Measurements from ENCODE around the gene NCOA4. TPM values are rescaled to one million over a fixed set of nuclear protein-coding genes. Genes with fewer than 3 reads are reported as not detected.
"Not testable (repeated sequence)": the region's sequence is repeated elsewhere in the genome, so short reads cannot be mapped to it uniquely, and the experiment has no call there.

Gene NCOA4
- total RNA-seq, 2 donors from 2014 or later = 157 to 200 TPM

GRCh38 chr10:46064269-46064817, 33.9 kb upstream of the NCOA4 start:
- Mint-ChIP-seq H3K4me1 (peaks cover 15% of the 10 kb centered on the region), H3K27ac (no peak overlapping the region), H3K36me3 (ENCODE audit: low read depth) (peaks cover 2% of the 10 kb centered on the region), H3K27me3 (ENCODE audit: insufficient read depth) (peaks cover 10% of the 10 kb centered on the region), H3K9me3 (peaks cover 11% of the 10 kb centered on the region), H3K4me3 (no peak overlapping the region)
- H3K27me3 ChIP-seq (ENCODE audit: control insufficient read depth, insufficient read depth, low read length, poor library complexity, severe bottlenecking) = no peaks in the 10 kb centered on the region
- no peaks in the 10 kb centered on the region for H3K4me1 ChIP-seq (ENCODE audit: control insufficient read depth, insufficient read depth, low read length)
- no peak overlapping the region for H3K27ac ChIP-seq (ENCODE audit: low read depth, low read length)
- H3K9me3 ChIP-seq (ENCODE audit: control insufficient read depth, low read length) = peaks cover 12% of the 10 kb centered on the region
- DNase-seq = peak; percentile 26
- no peak overlapping the region for H3K4me3 ChIP-seq (ENCODE audit: low read length)
- TF ChIP-seq, protein P1, sequence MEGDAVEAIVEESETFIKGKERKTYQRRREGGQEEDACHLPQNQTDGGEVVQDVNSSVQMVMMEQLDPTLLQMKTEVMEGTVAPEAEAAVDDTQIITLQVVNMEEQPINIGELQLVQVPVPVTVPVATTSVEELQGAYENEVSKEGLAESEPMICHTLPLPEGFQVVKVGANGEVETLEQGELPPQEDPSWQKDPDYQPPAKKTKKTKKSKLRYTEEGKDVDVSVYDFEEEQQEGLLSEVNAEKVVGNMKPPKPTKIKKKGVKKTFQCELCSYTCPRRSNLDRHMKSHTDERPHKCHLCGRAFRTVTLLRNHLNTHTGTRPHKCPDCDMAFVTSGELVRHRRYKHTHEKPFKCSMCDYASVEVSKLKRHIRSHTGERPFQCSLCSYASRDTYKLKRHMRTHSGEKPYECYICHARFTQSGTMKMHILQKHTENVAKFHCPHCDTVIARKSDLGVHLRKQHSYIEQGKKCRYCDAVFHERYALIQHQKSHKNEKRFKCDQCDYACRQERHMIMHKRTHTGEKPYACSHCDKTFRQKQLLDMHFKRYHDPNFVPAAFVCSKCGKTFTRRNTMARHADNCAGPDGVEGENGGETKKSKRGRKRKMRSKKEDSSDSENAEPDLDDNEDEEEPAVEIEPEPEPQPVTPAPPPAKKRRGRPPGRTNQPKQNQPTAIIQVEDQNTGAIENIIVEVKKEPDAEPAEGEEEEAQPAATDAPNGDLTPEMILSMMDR (conservative IDR thresholded peaks at IDR 0.05) = no peak
- no peaks in the 10 kb centered on the region for H3K36me3 ChIP-seq (ENCODE audit: control insufficient read depth, insufficient read depth, low read length)
- 92 to 100% methylated on average over 1 of the region's 1 CpG for WGBS, 2 experiments (ENCODE audit: insufficient coverage in 1 of 2, insufficient read length in 1 of 2)
- H3K9ac ChIP-seq (ENCODE audit: extremely low read depth, low read length, poor library complexity, severe bottlenecking) = no peak overlapping the region

- H3K27me3 ChIP-seq (ENCODE audit: control insufficient read depth, insufficient read depth, low read length, poor library complexity, severe bottlenecking) = no peaks in the 10 kb centered on the region
- peaks cover 13% of the 10 kb centered on the region for H3K4me1 Mint-ChIP-seq
- DNase-seq = peak; percentile 17
- no peak overlapping the region for H3K4me3 ChIP-seq (ENCODE audit: low read length)
- H3K4me3 Mint-ChIP-seq = no peak overlapping the region
- H3K4me1 ChIP-seq (ENCODE audit: control insufficient read depth, insufficient read depth, low read length) = no peaks in the 10 kb centered on the region
- WGBS, 2 experiments (ENCODE audit: insufficient coverage in 1 of 2, insufficient read length in 1 of 2) = 84 to 88% methylated on average over 14 of the region's 14 CpGs
- no peak overlapping the region for H3K9ac ChIP-seq (ENCODE audit: extremely low read depth, low read length, poor library complexity, severe bottlenecking)
- peaks cover 2% of the 10 kb centered on the region for H3K9me3 Mint-ChIP-seq
- no peak overlapping the region for H3K27ac Mint-ChIP-seq
- no peaks in the 10 kb centered on the region for H3K36me3 Mint-ChIP-seq (ENCODE audit: low read depth)
- H3K36me3 ChIP-seq (ENCODE audit: control insufficient read depth, insufficient read depth, low read length) = no peaks in the 10 kb centered on the region
- TF ChIP-seq, protein P1 (conservative IDR thresholded peaks at IDR 0.05) = no peak
- no peak overlapping the region for H3K27ac ChIP-seq (ENCODE audit: low read depth, low read length)
- no peaks in the 10 kb centered on the region for H3K27me3 Mint-ChIP-seq (ENCODE audit: insufficient read depth)
- peaks cover 4% of the 10 kb centered on the region for H3K9me3 ChIP-seq (ENCODE audit: control insufficient read depth, low read length)
These were observed 32.5 kb upstream of the NCOA4 start for GRCh38 chr10:46062723-46063428.

DNA sequence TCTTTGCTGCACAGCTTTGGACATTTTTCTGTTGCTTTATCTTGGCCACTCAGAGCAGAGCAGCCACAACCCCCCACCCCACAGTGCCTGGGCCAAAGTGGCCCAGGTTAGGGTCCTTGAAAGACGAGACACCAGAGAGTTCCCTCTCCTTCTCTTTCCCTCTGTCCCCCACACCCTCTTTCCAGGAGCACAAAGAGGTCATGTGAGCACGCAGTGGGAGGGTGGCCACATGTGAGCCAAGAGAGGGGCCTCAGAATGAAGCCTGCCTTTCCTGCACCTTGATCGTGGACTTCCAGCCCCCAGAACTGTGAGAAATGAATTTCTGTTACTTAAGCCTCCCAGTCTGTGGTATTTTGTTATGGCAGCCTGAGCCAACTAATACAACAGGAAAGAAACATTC, 30.3 kb upstream of the NCOA4 start:
- no peak overlapping the region for H3K9ac ChIP-seq (ENCODE audit: extremely low read depth, low read length, poor library complexity, severe bottlenecking)
- Mint-ChIP-seq H3K4me3 (no peak overlapping the region), H3K9me3 (peaks cover 22% of the 10 kb centered on the region), H3K27ac (no peak overlapping the region), H3K36me3 (ENCODE audit: low read depth) (peaks cover 6% of the 10 kb centered on the region), H3K27me3 (ENCODE audit: insufficient read depth) (no peaks in the 10 kb centered on the region), H3K4me1 (peaks cover 10% of the 10 kb centered on the region)
- 93 to 100% methylated on average over 1 to 3 of the region's 3 CpGs for WGBS, 2 experiments (ENCODE audit: insufficient coverage in 1 of 2, insufficient read length in 1 of 2)
- H3K27ac ChIP-seq (ENCODE audit: low read depth, low read length) = no peak overlapping the region
- H3K4me3 ChIP-seq (ENCODE audit: low read length) = no peak overlapping the region
- peaks cover 22% of the 10 kb centered on the region for H3K9me3 ChIP-seq (ENCODE audit: control insufficient read depth, low read length)
- DNase-seq = peak; percentile 20
- H3K36me3 ChIP-seq (ENCODE audit: control insufficient read depth, insufficient read depth, low read length) = no peaks in the 10 kb centered on the region
- no peaks in the 10 kb centered on the region for H3K4me1 ChIP-seq (ENCODE audit: control insufficient read depth, insufficient read depth, low read length)
- H3K27me3 ChIP-seq (ENCODE audit: control insufficient read depth, insufficient read depth, low read length, poor library complexity, severe bottlenecking) = no peaks in the 10 kb centered on the region
- TF ChIP-seq, protein P1 (conservative IDR thresholded peaks at IDR 0.05) = no peak

DNA sequence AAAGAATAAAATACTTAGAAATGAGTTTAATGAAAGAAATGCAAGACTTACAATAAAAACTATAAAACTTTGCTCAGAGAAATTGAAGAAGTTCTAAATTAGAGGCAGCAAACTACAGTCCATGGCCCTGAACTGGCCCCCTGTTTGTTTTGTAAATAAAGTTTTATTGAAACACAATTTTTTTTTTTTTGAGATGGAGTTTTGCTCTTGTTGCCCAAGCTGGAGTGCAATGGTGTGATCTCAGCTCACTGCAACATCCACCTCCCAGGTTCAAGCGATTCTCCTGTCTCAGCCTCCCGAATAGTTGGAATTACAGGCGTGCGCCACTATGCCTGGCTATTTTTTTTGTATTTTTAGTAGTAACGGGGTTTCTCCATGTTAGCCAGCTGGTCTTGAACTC, 27.5 kb upstream of the NCOA4 start:
- not testable (repeated sequence) for H3K27me3 Mint-ChIP-seq (ENCODE audit: insufficient read depth); H3K27ac Mint-ChIP-seq; DNase-seq; H3K4me1 ChIP-seq (ENCODE audit: control insufficient read depth, insufficient read depth, low read length); H3K27me3 ChIP-seq (ENCODE audit: control insufficient read depth, insufficient read depth, low read length, poor library complexity, severe bottlenecking); H3K27ac ChIP-seq (ENCODE audit: low read depth, low read length); H3K4me3 ChIP-seq (ENCODE audit: low read length); H3K4me3 Mint-ChIP-seq; H3K36me3 Mint-ChIP-seq (ENCODE audit: low read depth); H3K9ac ChIP-seq (ENCODE audit: extremely low read depth, low read length, poor library complexity, severe bottlenecking); H3K36me3 ChIP-seq (ENCODE audit: control insufficient read depth, insufficient read depth, low read length)
- Mint-ChIP-seq H3K9me3 (peaks cover 23% of the 10 kb centered on the region), H3K4me1 (peaks cover 32% of the 10 kb centered on the region)
- H3K9me3 ChIP-seq (ENCODE audit: control insufficient read depth, low read length) = peaks cover 22% of the 10 kb centered on the region
- 93 to 100% methylated on average over 1 to 5 of the region's 5 CpGs for WGBS, 2 experiments (ENCODE audit: insufficient coverage in 1 of 2, insufficient read length in 1 of 2)

Data from endodermal cell (in vitro differentiated cells).